Lower lobe of right lung (tissue), 2 donors: ENCODE data around the gene P2RY13. TPM values are rescaled to one million over a fixed set of nuclear protein-coding genes. Genes with fewer than 3 reads are reported as not detected.

ENCODE experiments used
- ATAC-seq, 2 donors: fragments of 200-7000 bp; cut with Tn5 transposase; one replicate each; pipeline ENCODE4 v1.9.1; 2020 to 2022; ENCODE audit warnings: mild to moderate bottlenecking in 2 of 2, moderate library complexity in 2 of 2
- DNase-seq: peaks from one replicate; pipeline ENCODE4 v3.0.0-alpha.2; 2020
- H3K27ac ChIP-seq: fragments of 200-600 bp; one replicate; pipeline ENCODE4 v1.8.0; 2022
- H3K27me3 ChIP-seq: fragments of 200-600 bp; one replicate; pipeline ENCODE4 v1.8.0; 2022; ENCODE audit warnings: low read depth
- H3K36me3 ChIP-seq: fragments of 200-600 bp; one replicate; pipeline ENCODE4 v1.8.0; 2022; ENCODE audit warnings: mild to moderate bottlenecking
- H3K4me1 ChIP-seq: fragments of 200-600 bp; one replicate; pipeline ENCODE4 v1.8.0; 2022
- H3K4me3 ChIP-seq: fragments of 200-600 bp; one replicate; pipeline ENCODE4 v1.8.0; 2022; ENCODE audit warnings: mild to moderate bottlenecking
- H3K9me3 ChIP-seq: fragments of 200-600 bp; one replicate; pipeline ENCODE4 v1.8.0; 2022
- CTCF ChIP-seq: fragments of 200-600 bp; IDR thresholded peaks from one replicate; pipeline ENCODE4 v1.8.0; 2022; ENCODE audit warnings: antibody characterized with exemption, mild to moderate bottlenecking
- intact Hi-C: fragments of 100-400 bp; cut with DNase I; formaldehyde crosslinking; loops from one replicate; pipeline ENCODE4 v1.11.0; 2022
- total RNA-seq: library from RNA; stranded (reverse); fragmentation: NEBNext Ultra II Directional; extraction: Animal tissue kit (Norgen Biotek cat#: 25700); gene quantifications from one replicate; pipeline ENCODE4 v1.2.1, GENCODE V29; 2021
- donor health status: DM: no; HTN: yes; CAD: no; lungs with severe emphysema.

The P2RY13 gene
- total RNA-seq, 1 donor from 2014 or later = 14.4 TPM

- Histone ChIP-seq H3K4me3 (no peak overlapping the region), H3K27ac (no peak overlapping the region), H3K27me3 (no peaks in the 10 kb centered on the region), H3K36me3 (no peaks in the 10 kb centered on the region), H3K4me1 (peaks cover 11% of the 10 kb centered on the region), H3K9me3 (no peaks in the 10 kb centered on the region)
- no peak for ATAC-seq
- intact Hi-C loops = no loop called here
- no peak for TF ChIP-seq CTCF
- no peak for DNase-seq
Observed at GRCh38 chr3:151285940-151286339, 43.4 kb downstream of the P2RY13 start.

GRCh38 chr3:151283907-151284461 lies 45.4 kb downstream of the P2RY13 start:
- H3K9me3 ChIP-seq = no peaks in the 10 kb centered on the region
- intact Hi-C loops = no loop called here
- DNase-seq (no peak), ATAC-seq (peak; percentile 28 to 48)
- TF ChIP-seq CTCF = no peak
- no peaks in the 10 kb centered on the region for H3K36me3 ChIP-seq
- no peaks in the 10 kb centered on the region for H3K27me3 ChIP-seq
- H3K27ac ChIP-seq = no peak overlapping the region
- H3K4me1 ChIP-seq = peaks cover 11% of the 10 kb centered on the region
- no peak overlapping the region for H3K4me3 ChIP-seq

GRCh38 chr3:151283387-151283786 lies 46.0 kb downstream of the P2RY13 start:
- H3K36me3 ChIP-seq = no peaks in the 10 kb centered on the region
- no peak overlapping the region for H3K27ac ChIP-seq
- no peak for TF ChIP-seq CTCF
- no peaks in the 10 kb centered on the region for H3K27me3 ChIP-seq
- DNase-seq (no peak), ATAC-seq (no peak)
- no peaks in the 10 kb centered on the region for H3K9me3 ChIP-seq
- intact Hi-C loops = no loop called here
- peaks cover 11% of the 10 kb centered on the region for H3K4me1 ChIP-seq
- H3K4me3 ChIP-seq = no peak overlapping the region

GRCh38 chr3:151282921-151283320 lies 46.4 kb downstream of the P2RY13 start:
- H3K36me3 ChIP-seq = no peaks in the 10 kb centered on the region
- peaks cover 11% of the 10 kb centered on the region for H3K4me1 ChIP-seq
- no peak overlapping the region for H3K4me3 ChIP-seq
- H3K27ac ChIP-seq = no peak overlapping the region
- intact Hi-C loops = no loop called here
- H3K27me3 ChIP-seq = no peaks in the 10 kb centered on the region
- no peaks in the 10 kb centered on the region for H3K9me3 ChIP-seq
- no peak for DNase-seq
- peak; percentile 71 to 75 for ATAC-seq
- TF ChIP-seq CTCF = peak; percentile 68

GRCh38 chr3:151281671-151282324 lies 47.6 kb downstream of the P2RY13 start:
- no peak for TF ChIP-seq CTCF
- ATAC-seq (no peak), DNase-seq (no peak)
- H3K9me3 ChIP-seq = no peaks in the 10 kb centered on the region
- no peaks in the 10 kb centered on the region for H3K27me3 ChIP-seq
- H3K4me1 ChIP-seq = peaks cover 11% of the 10 kb centered on the region
- H3K36me3 ChIP-seq = no peaks in the 10 kb centered on the region
- no peak overlapping the region for H3K4me3 ChIP-seq
- intact Hi-C loops = no loop called here
- no peak overlapping the region for H3K27ac ChIP-seq
